Limb (tissue), 2 donors: ENCODE data around the gene KSR1.

ENCODE experiments used
- DNase-seq, 2 donors: peaks; one replicate each; pipeline ENCODE4 v3.0.0-alpha.2; 2016; ENCODE audit errors: extremely low spot score in 2 of 2

KSR1 gene

GRCh38 chr17:27590864-27591263 is 134.6 kb downstream of the KSR1 start:
- DNase-seq = no peak

GRCh38 chr17:27591986-27592385 is 135.7 kb downstream of the KSR1 start:
- no peak for DNase-seq

- no peak for DNase-seq
These were observed 137.1 kb downstream of the KSR1 start for GRCh38 chr17:27593232-27593856.

- DNase-seq = no peak
These were observed 137.6 kb downstream of the KSR1 start for GRCh38 chr17:27593857-27594255.

GRCh38 chr17:27595208-27595607 is 139.0 kb downstream of the KSR1 start:
- no peak for DNase-seq

GRCh38 chr17:27596096-27596495 is 139.8 kb downstream of the KSR1 start:
- no peak for DNase-seq

DNA sequence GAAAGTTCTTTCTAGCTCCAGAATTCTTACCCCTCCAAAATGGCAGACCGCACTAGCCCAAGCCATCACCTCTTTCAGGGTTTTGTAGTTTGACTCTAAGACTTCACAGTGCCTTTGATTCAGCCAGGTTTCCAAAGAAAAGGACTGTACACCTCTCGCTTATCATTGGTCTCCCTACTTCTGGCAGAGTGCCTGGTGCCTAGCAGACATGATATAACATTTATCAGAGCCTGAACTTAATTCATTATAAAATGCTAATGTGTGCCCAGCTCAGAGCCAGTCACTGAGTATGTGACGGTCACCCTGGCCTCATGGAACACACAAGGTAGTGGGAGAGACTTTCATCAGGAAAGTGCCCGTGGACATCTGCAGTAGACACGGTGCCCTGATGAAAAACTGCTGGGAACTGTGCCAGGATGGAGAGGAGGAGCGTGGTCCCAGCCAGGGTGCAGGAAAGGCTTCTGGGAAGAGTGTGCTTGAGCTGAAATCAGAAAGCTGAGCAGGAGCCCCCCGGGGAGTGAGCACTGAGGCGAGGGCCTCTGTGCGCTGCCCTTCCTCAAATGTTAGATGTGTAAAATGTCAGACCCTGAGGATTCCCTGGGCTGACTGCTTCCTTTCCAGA is 140.4 kb downstream of the KSR1 start:
- no peak for DNase-seq

DNA sequence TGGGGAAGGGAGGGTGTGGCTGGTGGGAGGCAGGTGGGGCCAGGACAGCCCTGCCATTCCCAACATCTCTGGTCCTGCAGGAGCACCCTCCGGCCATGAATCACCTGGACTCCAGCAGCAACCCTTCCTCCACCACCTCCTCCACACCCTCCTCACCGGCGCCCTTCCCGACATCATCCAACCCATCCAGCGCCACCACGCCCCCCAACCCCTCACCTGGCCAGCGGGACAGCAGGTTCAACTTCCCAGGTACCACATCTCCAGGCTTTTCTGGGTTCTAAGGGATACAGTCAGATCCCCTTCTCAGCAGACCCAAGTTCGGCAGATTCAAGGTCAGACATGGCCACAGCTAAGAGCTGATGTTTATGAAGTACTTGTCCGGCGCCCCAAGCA is 140.9 kb downstream of the KSR1 start:
- DNase-seq = no peak

DNA sequence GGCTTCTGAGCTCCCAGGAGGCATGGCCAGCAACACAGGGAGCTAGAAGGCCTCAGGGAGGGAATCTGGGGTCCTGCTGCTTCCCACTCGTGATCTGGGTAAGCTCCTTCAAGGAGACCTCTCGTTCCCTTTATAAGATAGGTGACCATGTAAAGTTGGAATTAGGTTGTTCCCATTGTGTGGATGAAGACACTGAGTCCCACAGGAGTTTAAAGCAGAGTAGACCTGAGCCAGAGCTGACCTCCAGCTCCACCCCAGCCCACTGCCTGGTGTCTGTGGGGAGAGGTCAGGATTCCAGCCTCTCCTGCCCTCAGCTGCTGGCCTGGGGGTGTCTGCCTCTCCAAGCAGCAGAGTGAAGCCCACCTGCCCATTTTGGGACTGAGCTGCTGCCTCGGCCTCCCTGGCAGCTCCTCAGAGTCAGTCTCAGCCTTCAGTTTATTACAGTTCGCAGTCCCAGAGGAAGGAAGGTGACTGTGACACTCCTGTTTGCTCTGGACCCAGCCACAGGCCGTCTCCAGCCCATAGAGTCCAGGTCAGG is 141.6 kb downstream of the KSR1 start:
- DNase-seq = no peak

GRCh38 chr17:27598337-27599050 is 142.2 kb downstream of the KSR1 start:
- no peak for DNase-seq

DNA sequence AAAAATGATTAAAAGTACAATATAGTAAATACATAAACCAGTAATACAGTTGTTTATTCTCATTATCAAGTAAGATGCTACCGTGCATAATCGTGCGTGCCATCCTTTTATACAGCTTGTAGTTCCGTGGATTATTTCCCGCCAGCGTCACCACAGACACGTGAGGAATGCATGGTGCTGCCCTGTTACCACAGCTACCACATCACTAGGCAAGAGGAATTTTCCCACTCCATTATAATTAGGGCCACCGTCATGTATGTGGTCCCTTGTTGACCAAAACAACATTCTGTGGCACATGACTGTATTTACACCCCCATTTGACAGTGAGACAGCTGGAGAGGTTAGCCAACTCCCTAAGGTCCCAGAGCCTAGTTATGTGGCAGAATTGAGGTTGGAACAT is 144.2 kb downstream of the KSR1 start:
- DNase-seq = no peak

- DNase-seq = peak; percentile 86 to 89
These were observed 145.1 kb downstream of the KSR1 start for GRCh38 chr17:27601069-27601974.

GRCh38 chr17:27601975-27602302 is 145.7 kb downstream of the KSR1 start:
- no peak for DNase-seq

GRCh38 chr17:27602721-27603420 is 146.6 kb downstream of the KSR1 start:
- DNase-seq = peak in 1 of 2 donors; percentile 83

DNA sequence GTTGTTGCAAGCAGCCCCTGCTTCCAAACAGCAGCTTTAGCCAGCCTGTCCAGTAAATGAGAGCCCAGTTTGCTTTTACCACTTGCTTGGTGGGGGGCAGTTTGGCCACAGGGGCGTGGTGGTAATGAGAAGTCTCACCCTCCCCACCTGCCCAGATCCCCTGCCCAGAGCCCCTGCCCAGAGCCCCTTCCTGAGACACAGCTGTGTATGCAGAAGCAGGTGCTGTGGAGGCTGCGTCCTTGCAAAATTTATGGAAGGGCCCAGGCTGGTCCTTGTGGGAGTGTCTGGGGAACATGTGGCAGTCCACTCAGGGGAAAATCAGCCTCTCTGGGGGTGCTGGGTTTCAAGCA is 147.1 kb downstream of the KSR1 start:
- DNase-seq = no peak

GRCh38 chr17:27603880-27604794 is 147.9 kb downstream of the KSR1 start:
- no peak for DNase-seq

GRCh38 chr17:27605409-27605808 is 149.2 kb downstream of the KSR1 start:
- no peak for DNase-seq

GRCh38 chr17:27607521-27608091 is 151.4 kb downstream of the KSR1 start:
- no peak for DNase-seq

GRCh38 chr17:27608328-27609230 is 152.3 kb downstream of the KSR1 start:
- no peak for DNase-seq
